Measurements from ENCODE around the gene XPO6. TPM values are rescaled to one million over a fixed set of nuclear protein-coding genes. Genes with fewer than 3 reads are reported as not detected.

The XPO6 gene
- total RNA-seq, 2 experiments from 2014 or later = 224 to 228 TPM

GRCh38 chr16:28087675-28088300 lies 124.0 kb downstream of the XPO6 start:
- CTCF ChIA-PET = interaction anchor here (1.5 kb wide), 1 partner anchor 17 kb away, joined by 4 read pairs; no protein-coding TSS in a partner anchor
- POLR2A ChIA-PET = no interaction called here

GRCh38 chr16:28087140-28087660 lies 124.6 kb downstream of the XPO6 start:
- CTCF ChIA-PET = interaction anchor here (1.5 kb wide), 1 partner anchor 16 kb away, joined by 4 read pairs; no protein-coding TSS in a partner anchor
- POLR2A ChIA-PET = no interaction called here

DNA sequence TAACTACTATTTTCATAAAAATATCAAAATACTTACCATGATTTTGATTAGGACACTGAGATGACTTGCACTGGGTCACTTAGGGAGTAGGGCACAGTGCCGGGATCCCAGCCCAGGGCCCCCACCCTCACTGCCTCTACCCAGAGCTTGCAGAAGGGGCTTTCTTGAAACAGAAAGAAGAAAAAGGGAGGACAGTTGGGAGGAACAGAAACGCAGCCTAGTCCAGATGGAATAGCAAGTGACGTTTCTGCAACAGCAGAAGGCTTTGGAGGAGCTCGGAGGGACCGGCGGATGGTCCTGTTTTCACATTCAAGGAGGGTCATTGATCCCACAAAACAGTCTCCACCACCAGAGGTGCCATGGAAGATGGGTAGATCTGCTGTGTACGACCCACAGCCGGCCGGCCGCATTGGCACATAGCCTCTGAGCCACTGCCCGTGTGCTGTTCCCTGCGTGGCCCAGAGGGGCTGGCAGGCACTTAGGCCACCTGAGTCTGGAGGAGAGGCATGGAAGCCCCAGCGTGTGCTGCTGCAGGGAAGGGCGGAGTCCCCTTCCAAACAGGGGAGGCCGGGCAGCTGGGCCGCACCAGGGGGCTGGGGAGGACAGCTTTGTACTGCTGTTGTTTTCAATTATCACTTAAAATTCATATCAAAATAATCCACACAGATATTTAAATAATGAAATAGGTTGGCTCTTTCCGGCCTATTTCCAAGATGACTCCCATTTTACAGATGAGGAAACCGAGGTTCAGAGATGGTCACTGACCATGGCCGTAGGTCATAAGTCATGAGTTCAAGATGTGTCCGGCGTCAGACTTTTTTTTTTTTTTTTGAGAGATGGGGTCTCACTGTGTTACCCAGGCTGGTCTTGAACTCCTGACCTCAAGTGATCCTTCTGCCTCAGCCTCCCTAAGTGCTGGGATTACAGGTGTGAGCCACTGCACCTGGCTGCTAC lies 125.3 kb downstream of the XPO6 start:
- ChIA-PET POLR2A (no interaction called here), CTCF (no interaction called here)

DNA sequence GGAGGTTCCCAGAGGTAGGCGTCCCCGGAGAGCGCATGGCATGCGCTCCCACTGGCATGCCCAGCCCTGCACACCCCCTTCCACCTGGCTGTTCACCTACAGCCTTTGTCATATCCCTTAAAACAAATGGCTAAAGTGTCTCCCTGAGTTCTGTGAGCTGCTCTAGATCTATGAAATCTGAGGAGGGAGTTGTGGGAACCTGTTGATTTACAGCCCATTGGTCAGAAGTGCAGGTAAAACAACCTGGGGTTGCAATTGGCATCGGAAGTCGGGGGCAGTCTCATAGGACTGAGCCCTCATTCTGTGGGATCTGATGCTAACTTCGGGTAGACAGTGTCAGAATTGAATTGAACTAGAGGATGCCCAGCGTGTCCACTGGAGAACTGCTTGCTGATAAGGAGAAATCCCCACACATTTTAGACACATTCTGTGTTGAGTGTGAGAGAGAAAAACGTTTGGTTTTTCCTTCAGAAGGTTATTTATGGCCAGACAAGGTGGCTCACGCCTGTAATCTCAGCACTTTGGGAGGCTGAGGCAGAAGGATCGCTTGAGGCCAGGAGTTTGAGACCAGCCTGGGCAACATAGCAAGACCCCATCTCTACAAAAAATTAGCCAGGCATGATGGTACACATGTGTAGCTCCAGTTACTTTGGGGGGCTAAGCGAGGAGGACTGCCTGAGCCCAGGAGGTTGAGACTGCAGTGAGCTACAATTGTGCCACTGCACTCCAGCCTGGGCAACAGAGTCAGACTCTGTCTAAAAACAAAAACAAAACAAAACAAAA lies 126.2 kb downstream of the XPO6 start:
- ChIA-PET CTCF (no interaction called here), POLR2A (no interaction called here)

DNA sequence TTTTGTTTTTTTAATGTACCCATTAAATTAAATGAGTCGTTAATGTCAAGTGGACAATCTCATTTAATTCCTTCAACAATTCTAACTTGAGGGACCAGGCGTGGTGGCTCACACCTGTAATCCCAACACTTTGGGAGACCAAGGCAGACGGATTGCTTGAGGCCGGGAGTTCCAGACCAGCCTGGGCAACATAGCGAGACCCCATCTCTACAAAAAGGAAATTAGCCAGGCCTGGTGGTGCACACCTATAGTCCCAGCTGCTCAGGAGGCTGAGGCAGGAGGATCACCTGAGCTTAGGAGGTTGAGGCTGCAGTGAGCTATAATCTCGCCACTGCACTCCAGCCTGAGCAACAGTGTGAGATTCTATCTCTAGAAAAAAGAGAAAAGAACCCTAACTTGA lies 127.6 kb downstream of the XPO6 start:
- POLR2A ChIA-PET = no interaction called here
- CTCF ChIA-PET = no interaction called here

DNA sequence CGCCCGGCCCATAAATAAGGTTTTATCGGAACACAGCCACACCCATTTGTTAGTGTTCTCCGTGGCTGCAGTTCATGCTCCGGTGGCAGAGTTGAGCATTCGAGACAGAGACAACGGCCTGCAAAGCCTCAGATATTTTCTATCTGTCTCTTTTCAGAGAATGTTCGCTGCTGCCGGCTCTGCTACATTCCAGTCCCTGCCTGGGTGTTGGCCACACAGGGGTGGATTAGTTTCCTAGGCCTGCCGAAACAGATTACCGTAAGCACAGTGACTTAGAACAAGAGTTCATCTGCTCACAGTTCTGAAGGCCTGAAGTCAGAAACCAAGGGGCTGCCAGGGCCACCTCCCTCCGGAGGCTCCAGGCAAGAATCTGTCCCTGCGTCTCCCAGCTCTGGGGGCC lies 129.1 kb downstream of the XPO6 start:
- POLR2A ChIA-PET = no interaction called here
- CTCF ChIA-PET = no interaction called here

- ChIA-PET POLR2A (no interaction called here), CTCF (interaction anchor here (0.7 to 2.3 kb wide), 3 partner anchors 10 to 196 kb away, joined by 3 to 12 read pairs (median 4); no protein-coding TSS in a partner anchor)
Measured at GRCh38 chr16:28081391-28081968, 130.3 kb downstream of the XPO6 start.

DNA sequence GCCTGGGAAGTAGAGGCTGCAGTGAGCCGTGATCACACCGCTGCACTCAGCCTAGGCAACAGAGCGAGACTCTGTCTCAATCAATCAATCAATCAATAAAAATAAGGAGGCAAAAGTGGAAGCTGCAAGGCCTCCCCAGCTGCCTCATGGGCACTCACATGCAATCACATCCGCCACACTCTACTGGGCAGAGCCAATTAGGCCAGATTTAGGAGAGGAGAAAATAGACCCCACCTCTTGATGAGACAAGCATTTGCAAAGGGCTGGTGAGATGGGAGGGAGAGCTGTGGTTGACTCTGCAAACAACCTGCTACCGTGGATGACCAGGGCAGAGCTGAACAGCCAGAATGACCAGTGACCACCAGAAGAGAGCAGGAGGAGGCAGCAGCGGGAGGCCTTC lies 133.5 kb downstream of the XPO6 start:
- ChIA-PET POLR2A (no interaction called here), CTCF (no interaction called here)

GRCh38 chr16:28073836-28074235 lies 137.9 kb downstream of the XPO6 start:
- POLR2A ChIA-PET = no interaction called here
- CTCF ChIA-PET = interaction anchor here (0.8 kb wide), 1 partner anchor 10 kb away, joined by 3 read pairs; no protein-coding TSS in a partner anchor

DNA sequence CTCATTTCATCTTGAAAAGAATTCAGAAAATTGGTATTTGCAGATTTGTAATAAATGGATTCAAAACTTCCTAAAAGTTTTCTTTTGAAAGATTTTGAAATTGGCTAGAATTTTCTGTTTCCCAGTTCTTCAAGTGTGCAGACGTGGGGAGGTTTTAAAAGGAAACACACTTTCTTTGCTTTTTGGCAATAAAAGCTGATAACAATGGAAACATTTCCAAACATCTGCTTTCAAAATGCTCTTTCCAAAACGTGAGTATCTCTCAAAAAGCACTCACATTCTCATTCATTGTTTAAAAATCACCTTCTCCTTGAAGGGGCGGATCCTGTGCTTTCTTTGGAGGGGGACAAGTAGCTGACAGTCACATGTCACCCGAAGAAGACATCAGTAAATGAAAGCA lies 139.7 kb downstream of the XPO6 start:
- POLR2A ChIA-PET = no interaction called here

GRCh38 chr16:28069971-28070794 lies 141.6 kb downstream of the XPO6 start:
- CTCF ChIA-PET = interaction anchor here (0.9 to 2.6 kb wide), 10 partner anchors 8 to 234 kb away, joined by 3 to 12 read pairs (median 6); no protein-coding TSS in a partner anchor
- POLR2A ChIA-PET = no interaction called here

More for the DNA sequence above, 139.7 kb downstream of the XPO6 start:
- CTCF ChIA-PET = interaction anchor here (1.8 to 2.6 kb wide), 3 partner anchors 9 to 16 kb away, joined by 4 to 12 read pairs (median 9); no protein-coding TSS in a partner anchor

- POLR2A ChIA-PET = no interaction called here
- CTCF ChIA-PET = interaction anchor here (0.8 kb wide), 1 partner anchor 96 kb away, joined by 3 read pairs; no protein-coding TSS in a partner anchor
Measured at GRCh38 chr16:28068976-28069375, 142.8 kb downstream of the XPO6 start.

- ChIA-PET CTCF (interaction anchor here (0.8 kb wide), 1 partner anchor 95 kb away, joined by 3 read pairs; no protein-coding TSS in a partner anchor), POLR2A (no interaction called here)
Measured at GRCh38 chr16:28067604-28068379, 144.0 kb downstream of the XPO6 start.

DNA sequence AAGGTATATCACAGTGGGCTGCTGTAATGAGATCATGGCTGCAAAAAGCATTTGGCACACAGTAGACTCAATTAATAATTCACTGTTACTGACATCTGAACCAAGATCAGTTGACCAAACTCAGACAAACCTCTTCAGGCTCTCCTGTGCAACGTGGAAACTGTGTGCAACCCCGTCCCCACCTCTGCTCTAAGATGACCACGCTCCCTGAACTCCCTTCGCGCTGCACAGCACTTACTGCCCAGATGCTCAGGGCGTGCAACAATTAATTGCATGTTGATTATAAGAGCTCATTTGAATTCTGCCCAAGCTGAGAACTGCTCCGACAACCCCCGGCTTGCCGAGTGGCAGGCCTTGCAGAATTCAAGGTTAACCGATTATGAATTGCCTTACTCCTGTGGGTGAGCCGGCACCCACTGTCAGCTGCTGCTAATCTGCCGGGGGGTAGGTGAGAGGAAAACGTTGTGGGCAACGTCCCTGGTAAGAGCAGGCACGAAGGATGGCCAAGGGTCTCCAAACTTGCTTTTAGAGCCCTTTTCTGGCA lies 147.0 kb downstream of the XPO6 start:
- POLR2A ChIA-PET = no interaction called here
- CTCF ChIA-PET = interaction anchor here (0.7 kb wide), 1 partner anchor 9 kb away, joined by 3 read pairs; no protein-coding TSS in a partner anchor

DNA sequence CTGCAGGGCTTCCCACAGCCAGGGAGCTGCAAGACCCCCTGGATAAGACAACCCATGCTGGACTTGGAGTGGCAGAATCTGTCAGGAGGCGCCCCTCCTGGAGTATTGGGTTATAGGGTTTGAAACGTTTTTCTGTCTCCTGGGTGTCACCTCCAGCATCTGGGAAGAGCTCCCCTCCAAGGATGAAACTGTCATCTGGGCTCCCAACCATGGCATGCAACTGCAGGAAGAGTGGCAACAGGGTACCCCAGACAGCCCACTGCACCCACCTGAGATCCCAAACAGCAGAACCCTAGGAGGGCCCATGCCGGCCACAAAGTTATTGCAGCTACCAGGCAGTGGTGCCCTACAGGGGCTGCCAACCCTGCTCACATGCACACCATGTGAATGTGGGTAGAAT lies 147.6 kb downstream of the XPO6 start:
- CTCF ChIA-PET = interaction anchor here (0.7 kb wide), 1 partner anchor 9 kb away, joined by 3 read pairs; no protein-coding TSS in a partner anchor
- POLR2A ChIA-PET = no interaction called here

GRCh38 chr16:28063591-28064061 lies 148.1 kb downstream of the XPO6 start, which contains the start of gene GSG1L:
GSG1L (minus strand) TSS chr16:28063714; CDS start chr16:28063424, 290 bp downstream.
- ChIA-PET POLR2A (no interaction called here), CTCF (no interaction called here)

Data from activated CD8-positive, alpha-beta memory T cell treated with anti-CD3 and anti-CD28 coated beads for 36 hours (primary cell).